SU-DHL-6 (cell line): ENCODE measurements around the gene APOC3.

Experiments
- H2AFZ ChIP-seq: fragments of 200-600 bp; sonication (generic); 2 replicates; pipeline ENCODE4 v1.6.1; 2014; ENCODE audit warnings: low read depth, mild to moderate bottlenecking, moderate library complexity, mixed read lengths, antibody characterized with exemption, low read length; ENCODE audit not compliant: severe bottlenecking
- H3F3A ChIP-seq: fragments of 200-600 bp; shearing (Covaris generic); 2 replicates; pipeline ENCODE4 v1.6.0; 2016; ENCODE audit warnings: antibody characterized with exemption, mild to moderate bottlenecking; ENCODE audit not compliant: insufficient read depth
- H3K27ac ChIP-seq: fragments of 200-600 bp; sonication (generic); 2 replicates; pipeline ENCODE4 v1.5.1; 2016; ENCODE audit warnings: low read depth, mild to moderate bottlenecking, low read length, moderate library complexity, mixed read lengths
- H3K27me3 ChIP-seq: fragments of 200-600 bp; sonication (generic), shearing (Covaris generic); 2 replicates; pipeline ENCODE4 v1.6.0; 2014; ENCODE audit warnings: mild to moderate bottlenecking, low read length
- H3K36me3 ChIP-seq: fragments of 200-600 bp; sonication (generic); 2 replicates; pipeline ENCODE4 v1.6.1; 2014; ENCODE audit warnings: mild to moderate bottlenecking, low read length, mixed read lengths
- H3K4me2 ChIP-seq: fragments of 300-600, 200-600 bp; shearing (Covaris generic), sonication (generic); 2 replicates; pipeline ENCODE4 v1.6.0; 2014; ENCODE audit warnings: low read length, low read depth, mild to moderate bottlenecking; ENCODE audit not compliant: poor library complexity, severe bottlenecking
- H3K4me3 ChIP-seq: fragments of 200-600 bp; sonication (generic); 2 replicates; pipeline ENCODE4 v1.5.1; 2014; ENCODE audit warnings: antibody characterized with exemption, low read length, mild to moderate bottlenecking, mixed read lengths; ENCODE audit not compliant: insufficient read depth, poor library complexity, severe bottlenecking
- H3K79me2 ChIP-seq: fragments of 200-600 bp; sonication (generic); 2 replicates; pipeline ENCODE4 v1.6.1; 2014; ENCODE audit warnings: mild to moderate bottlenecking, low read length, moderate library complexity; ENCODE audit not compliant: insufficient read depth
- H3K9ac ChIP-seq: fragments of 200-600 bp; sonication (generic); 2 replicates; pipeline ENCODE4 v1.7.0; 2014; ENCODE audit warnings: mild to moderate bottlenecking, low read length
- H3K9me2 ChIP-seq: fragments of 200-600 bp; sonication (generic); replicated peaks from 2 replicates; pipeline ENCODE4 v1.6.1; 2014; ENCODE audit warnings: low read length; ENCODE audit not compliant: insufficient read depth
- H3K9me3 ChIP-seq: fragments of 200-600 bp; sonication (generic); 2 replicates; pipeline ENCODE4 v1.6.1; 2014; ENCODE audit warnings: low read length, mixed read lengths; ENCODE audit not compliant: insufficient read depth
- H4K20me1 ChIP-seq: fragments of 200-600 bp; sonication (generic); 2 replicates; pipeline ENCODE4 v1.6.1; 2014; ENCODE audit warnings: low read depth, mild to moderate bottlenecking, antibody characterized with exemption, low read length, moderate library complexity, mixed read lengths
- CTCF ChIP-seq: fragments of 200-600 bp; sonication (generic); IDR thresholded peaks from one replicate; pipeline ENCODE4 v1.5.1; 2017; ENCODE audit warnings: antibody characterized with exemption, mild to moderate bottlenecking, low read length, moderate library complexity; ENCODE audit not compliant: insufficient read depth, poor library complexity, severe bottlenecking
- EZH2phosphoT487 ChIP-seq: fragments of 200-600 bp; sonication (generic), shearing (Covaris generic); conservative IDR thresholded peaks from 2 replicates; pipeline ENCODE4 v1.6.1; 2018; ENCODE audit warnings: mild to moderate bottlenecking, antibody characterized with exemption, low read length, moderate library complexity, mixed read lengths

APOC3 gene

GRCh38 chr11:116838321-116839084 is 8.8 kb downstream of the APOC3 start:
- no peak overlapping the region for H3K9ac ChIP-seq
- no peaks in the 10 kb centered on the region for H3K36me3 ChIP-seq
- H3K9me2 ChIP-seq: no peaks in the 10 kb centered on the region

GRCh38 chr11:116840224-116840745 is 10.6 kb downstream of the APOC3 start:
- H3K79me2 ChIP-seq: no peaks in the 10 kb centered on the region
- no peaks in the 10 kb centered on the region for H3K9me3 ChIP-seq
- no peaks in the 10 kb centered on the region for H3K9me2 ChIP-seq
- no peaks in the 10 kb centered on the region for H3F3A ChIP-seq
- no peaks in the 10 kb centered on the region for H3K27me3 ChIP-seq
- no peak overlapping the region for H3K4me2 ChIP-seq
- H4K20me1 ChIP-seq: no peaks in the 10 kb centered on the region
- H3K27ac ChIP-seq: no peak overlapping the region
- TF ChIP-seq EZH2phosphoT487 (no peak), CTCF (no peak)
- no peak overlapping the region for H2AFZ ChIP-seq
- H3K36me3 ChIP-seq: no peaks in the 10 kb centered on the region
- H3K4me3 ChIP-seq: no peak overlapping the region
- no peak overlapping the region for H3K9ac ChIP-seq

More at GRCh38 chr11:116838321-116839084, 8.8 kb downstream of the APOC3 start:
- TF ChIP-seq EZH2phosphoT487 (no peak), CTCF (no peak)
- Histone ChIP-seq H2AFZ (no peak overlapping the region), H3K27me3 (no peaks in the 10 kb centered on the region), H4K20me1 (no peaks in the 10 kb centered on the region), H3K9me3 (no peaks in the 10 kb centered on the region), H3K4me2 (no peak overlapping the region), H3K79me2 (no peaks in the 10 kb centered on the region), H3F3A (no peaks in the 10 kb centered on the region), H3K27ac (no peak overlapping the region), H3K4me3 (no peak overlapping the region)

GRCh38 chr11:116840746-116841296 is 11.1 kb downstream of the APOC3 start:
- Histone ChIP-seq H3F3A (no peaks in the 10 kb centered on the region), H3K9ac (no peak overlapping the region), H3K79me2 (no peaks in the 10 kb centered on the region), H3K9me2 (no peaks in the 10 kb centered on the region), H3K4me2 (no peak overlapping the region), H3K9me3 (no peaks in the 10 kb centered on the region), H3K27me3 (no peaks in the 10 kb centered on the region), H3K27ac (no peak overlapping the region), H3K4me3 (no peak overlapping the region), H3K36me3 (no peaks in the 10 kb centered on the region), H2AFZ (no peak overlapping the region), H4K20me1 (no peaks in the 10 kb centered on the region)
- TF ChIP-seq EZH2phosphoT487 (no peak), CTCF (no peak)
